CD4-positive, alpha-beta T cell (primary cell): Measurements from ENCODE around the gene ENO1. TPM values are rescaled to one million over a fixed set of nuclear protein-coding genes. Genes with fewer than 3 reads are reported as not detected.

Source experiments
- ATAC-seq: fragments of 200-7000 bp; cut with Tn5 transposase; one replicate; pipeline ENCODE4 v1.10.0; 2022; ENCODE audit warnings: mild to moderate bottlenecking; ENCODE audit not compliant: poor library complexity
- CTCF ChIA-PET: fragments of 350-600 bp; sonication (Branson Sonifier 250); formaldehyde crosslinking; loops from one replicate; lab custom pipeline; 2021; ENCODE audit warnings: antibody characterized with exemption, inconsistent platforms; lab: Charles Lee
- POLR2A ChIA-PET: fragments of 350-600 bp; sonication (Branson Sonifier 250); formaldehyde crosslinking; loops from one replicate; lab custom pipeline; 2021; ENCODE audit warnings: antibody characterized with exemption, inconsistent platforms; lab: Charles Lee
- DNase-seq, 14 experiments: peaks; one replicate each; pipeline ENCODE4 v3.0.0-alpha.2; 2013 to 2020; ENCODE audit warnings: mixed read lengths in 2 of 14
- H3K27ac ChIP-seq, 2 donors: one replicate each; pipeline versions ENCODE4 v1.5.1 to v1.7.0; 2013; ENCODE audit warnings: low read length in 2 of 2, low read depth in 1 of 2, mild to moderate bottlenecking in 1 of 2
- H3K27me3 ChIP-seq, 2 experiments: 1 replicate in 1 of 2; 2 replicates in 1 of 2; pipeline versions ENCODE4 v1.6.1 to v1.7.0; 2013; ENCODE audit warnings: low read length in 2 of 2, control low read depth in 1 of 2, mild to moderate bottlenecking in 1 of 2, moderate library complexity in 1 of 2; ENCODE audit not compliant: insufficient read depth in 2 of 2, control insufficient read depth in 1 of 2
- H3K36me3 ChIP-seq: one replicate; pipeline ENCODE4 v1.6.1; 2013; ENCODE audit warnings: low read length, control low read depth; ENCODE audit not compliant: insufficient read depth
- H3K4me1 ChIP-seq: one replicate; pipeline ENCODE4 v1.6.1; 2013; ENCODE audit warnings: low read length, control low read depth; ENCODE audit not compliant: insufficient read depth
- H3K4me3 ChIP-seq: one replicate; pipeline ENCODE4 v1.5.1; 2013; ENCODE audit warnings: mild to moderate bottlenecking, low read length, moderate library complexity
- H3K9me3 ChIP-seq, 2 experiments: 1 replicate in 1 of 2; 2 replicates in 1 of 2; pipeline versions ENCODE4 v1.6.1 to v1.7.0; 2013; ENCODE audit warnings: low read length in 2 of 2, mild to moderate bottlenecking in 2 of 2, control low read depth in 1 of 2, moderate library complexity in 1 of 2; ENCODE audit not compliant: control insufficient read depth in 1 of 2, insufficient read depth in 1 of 2
- H3K27ac Mint-ChIP-seq: one replicate; pipeline ENCODE4 v1.8.0; 2020; ENCODE audit warnings: mixed read lengths
- H3K27me3 Mint-ChIP-seq: one replicate; pipeline ENCODE4 v1.8.0; 2021; ENCODE audit warnings: mixed read lengths
- H3K36me3 Mint-ChIP-seq: one replicate; pipeline ENCODE4 v1.8.0; 2021; ENCODE audit warnings: low read depth, mixed read lengths
- H3K4me1 Mint-ChIP-seq: one replicate; pipeline ENCODE4 v1.8.0; 2021; ENCODE audit warnings: low read depth, mixed read lengths
- H3K4me3 Mint-ChIP-seq: one replicate; pipeline ENCODE4 v1.8.0; 2020; ENCODE audit warnings: mild to moderate bottlenecking, mixed read lengths
- H3K9me3 Mint-ChIP-seq: one replicate; pipeline ENCODE4 v1.8.0; 2020; ENCODE audit warnings: mixed read lengths
- intact Hi-C, 2 experiments: fragments of 100-400 bp; cut with DNase I in 1 of 2; cut with micrococcal nuclease in 1 of 2; formaldehyde crosslinking; loops; one replicate each; pipeline versions ENCODE4 v1.15.1 to v1.9.0; 2023 to 2025; cut with DNase I, micrococcal nuclease
- total RNA-seq, 174 experiments: library from RNA in 2 of 174; stranded (reverse) in 2 of 174; gene quantifications; one replicate each; pipeline ENCODE4 v1.2.3 and lab custom pipeline; 2021 to 2026
- TF ChIP-seq, protein P1 (sequence below): fragments of 200-600 bp; IDR thresholded peaks from one replicate; pipeline ENCODE4 v1.8.0; 2022; ENCODE audit warnings: antibody characterized with exemption, mild to moderate bottlenecking

ENO1 gene
- total RNA-seq, 2 experiments from 2014 or later, result 120 to 129 TPM

DNA sequence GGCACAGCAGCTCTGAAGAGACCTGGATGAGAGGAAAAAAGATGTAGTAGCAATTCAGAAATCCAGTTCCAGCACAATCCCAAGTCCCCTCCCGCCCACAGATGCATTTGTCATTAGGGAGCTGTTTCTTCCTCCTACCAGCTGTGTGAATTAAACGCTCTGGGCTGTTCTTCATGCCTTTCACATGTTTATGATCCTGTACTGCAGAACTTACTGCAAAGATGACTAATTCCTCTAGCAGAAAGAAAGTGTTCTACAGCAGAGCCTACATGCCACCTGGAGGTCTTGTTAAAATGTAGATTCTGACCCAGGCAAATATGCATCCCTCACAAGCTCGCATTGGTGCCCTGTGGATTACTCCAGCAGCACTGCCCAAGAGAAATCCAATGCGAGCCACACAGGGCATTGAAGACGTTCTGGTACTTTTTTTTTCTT lies 6.5 kb downstream of the ENO1 start:
- Mint-ChIP-seq H3K27ac (peak overlapping the region; percentile 92), H3K9me3 (no peaks in the 10 kb centered on the region), H3K36me3 (peaks cover 91% of the 10 kb centered on the region), H3K4me3 (no peak overlapping the region), H3K4me1 (peaks cover 57% of the 10 kb centered on the region), H3K27me3 (no peaks in the 10 kb centered on the region)
- DNase-seq, result no peak
- POLR2A ChIA-PET, result interaction anchor here (2.1 kb wide), 1 partner anchor 13 kb away, joined by 6 read pairs; no protein-coding TSS in a partner anchor
- Histone ChIP-seq H3K9me3 (no peaks in the 10 kb centered on the region), H3K4me1 (peaks cover 64% of the 10 kb centered on the region), H3K4me3 (no peak overlapping the region), H3K36me3 (peaks cover 92% of the 10 kb centered on the region), H3K27ac (no peak overlapping the region), H3K27me3 (no peaks in the 10 kb centered on the region)
- intact Hi-C loops, result loop anchor here in 1 of 2 experiments (10.0 kb wide), 2 partner anchors 907 to 1087 kb away; partner anchors contain the start of genes PARK7 and PER3
- TF ChIP-seq, protein P1, sequence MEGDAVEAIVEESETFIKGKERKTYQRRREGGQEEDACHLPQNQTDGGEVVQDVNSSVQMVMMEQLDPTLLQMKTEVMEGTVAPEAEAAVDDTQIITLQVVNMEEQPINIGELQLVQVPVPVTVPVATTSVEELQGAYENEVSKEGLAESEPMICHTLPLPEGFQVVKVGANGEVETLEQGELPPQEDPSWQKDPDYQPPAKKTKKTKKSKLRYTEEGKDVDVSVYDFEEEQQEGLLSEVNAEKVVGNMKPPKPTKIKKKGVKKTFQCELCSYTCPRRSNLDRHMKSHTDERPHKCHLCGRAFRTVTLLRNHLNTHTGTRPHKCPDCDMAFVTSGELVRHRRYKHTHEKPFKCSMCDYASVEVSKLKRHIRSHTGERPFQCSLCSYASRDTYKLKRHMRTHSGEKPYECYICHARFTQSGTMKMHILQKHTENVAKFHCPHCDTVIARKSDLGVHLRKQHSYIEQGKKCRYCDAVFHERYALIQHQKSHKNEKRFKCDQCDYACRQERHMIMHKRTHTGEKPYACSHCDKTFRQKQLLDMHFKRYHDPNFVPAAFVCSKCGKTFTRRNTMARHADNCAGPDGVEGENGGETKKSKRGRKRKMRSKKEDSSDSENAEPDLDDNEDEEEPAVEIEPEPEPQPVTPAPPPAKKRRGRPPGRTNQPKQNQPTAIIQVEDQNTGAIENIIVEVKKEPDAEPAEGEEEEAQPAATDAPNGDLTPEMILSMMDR, result no peak
- no peak for ATAC-seq
- CTCF ChIA-PET, result interaction anchor here (0.9 to 6.1 kb wide), 2 partner anchors 10 to 116 kb away, joined by 3 to 19 read pairs; no protein-coding TSS in a partner anchor

DNA sequence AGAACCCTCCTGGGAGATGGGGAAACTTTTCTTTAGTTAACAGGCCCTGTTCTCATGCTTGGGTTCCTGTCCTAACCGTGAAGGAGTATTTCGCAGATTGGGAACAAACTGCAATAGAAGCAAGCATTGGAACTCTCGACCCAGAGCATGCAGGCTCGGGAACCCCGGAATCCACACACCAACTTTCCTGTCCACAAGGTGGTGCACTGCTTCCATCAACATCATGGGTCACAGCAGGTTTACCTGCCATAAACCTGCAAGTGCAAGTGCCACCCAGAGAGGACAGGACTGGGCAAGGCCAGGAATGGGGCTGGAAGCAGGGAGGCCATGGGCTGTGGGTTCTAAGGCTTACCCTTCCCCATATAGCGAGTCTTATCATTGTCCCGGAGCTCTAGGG lies 6.9 kb downstream of the ENO1 start:
- ATAC-seq (no peak), DNase-seq (peak in 6 of 14 experiments; percentile 11 to 58 (median 30))
- CTCF ChIA-PET, result interaction anchor here (0.9 to 6.1 kb wide), 2 partner anchors 9 to 116 kb away, joined by 3 to 19 read pairs; no protein-coding TSS in a partner anchor
- Mint-ChIP-seq H3K27ac (peak overlapping the region; percentile 39), H3K4me3 (no peak overlapping the region), H3K27me3 (no peaks in the 10 kb centered on the region), H3K4me1 (peaks cover 56% of the 10 kb centered on the region), H3K9me3 (no peaks in the 10 kb centered on the region), H3K36me3 (peaks cover 95% of the 10 kb centered on the region)
- no peaks in the 10 kb centered on the region for H3K9me3 ChIP-seq
- POLR2A ChIA-PET, result no interaction called here
- H3K36me3 ChIP-seq, result peaks cover 96% of the 10 kb centered on the region
- intact Hi-C loops, result loop anchor here in 1 of 2 experiments (10.0 kb wide), 2 partner anchors 907 to 1087 kb away; partner anchors contain the start of genes PARK7 and PER3
- no peak overlapping the region for H3K27ac ChIP-seq
- H3K4me1 ChIP-seq, result peaks cover 59% of the 10 kb centered on the region
- H3K27me3 ChIP-seq, result no peaks in the 10 kb centered on the region
- TF ChIP-seq, protein P1, result peak; percentile 20
- H3K4me3 ChIP-seq, result no peak overlapping the region

DNA sequence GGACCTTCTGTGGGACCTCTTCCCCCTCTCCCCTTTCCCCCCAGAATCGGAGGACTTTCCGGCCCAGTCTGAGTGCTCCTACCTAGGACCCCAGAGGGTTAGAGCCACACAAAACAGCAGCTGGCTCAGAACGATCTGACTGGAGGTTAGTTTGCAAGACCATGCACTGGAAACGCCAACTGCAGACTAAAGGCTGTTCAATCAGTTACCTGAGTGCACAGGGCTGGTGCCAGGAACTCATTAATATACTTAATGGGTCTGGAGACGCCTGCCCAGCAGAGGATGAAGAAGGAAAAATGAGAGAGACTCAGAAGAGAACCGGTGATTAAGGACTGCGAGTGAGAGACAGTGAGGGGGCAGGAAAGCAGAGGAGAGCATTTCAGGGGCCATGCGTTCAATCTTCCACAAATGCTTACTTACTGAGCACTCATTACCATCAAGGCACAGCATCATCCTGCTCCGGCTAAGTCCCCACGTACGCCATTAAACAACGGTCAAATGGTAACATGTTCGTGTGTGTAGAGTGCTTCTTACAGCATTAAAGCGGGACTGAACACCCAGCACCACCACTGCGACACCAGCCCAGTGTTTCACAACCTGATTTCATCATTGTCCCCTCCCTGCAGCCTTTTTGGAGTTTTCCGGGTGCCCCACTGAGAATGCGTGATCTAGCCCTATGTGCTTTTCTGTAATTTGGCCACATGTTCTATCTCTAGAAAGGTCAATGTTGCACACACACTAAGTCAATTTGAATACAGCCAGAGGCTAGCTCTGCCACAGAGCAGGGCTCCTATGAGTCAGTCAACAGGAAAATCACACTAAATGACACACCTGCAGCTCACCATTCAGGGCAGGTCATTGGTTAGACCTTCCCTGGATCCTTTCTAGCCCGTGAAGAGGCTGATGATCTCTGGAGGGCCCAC lies 7.6 kb downstream of the ENO1 start:
- no peak overlapping the region for H3K4me3 Mint-ChIP-seq
- Histone ChIP-seq H3K36me3 (peaks cover 98% of the 10 kb centered on the region), H3K4me1 (peaks cover 53% of the 10 kb centered on the region), H3K27ac (no peak overlapping the region), H3K27me3 (no peaks in the 10 kb centered on the region), H3K4me3 (no peak overlapping the region), H3K9me3 (no peaks in the 10 kb centered on the region)
- TF ChIP-seq, protein P1, result no peak
- peaks cover 94% of the 10 kb centered on the region for H3K36me3 Mint-ChIP-seq
- ChIA-PET POLR2A (interaction anchor here (0.6 to 1.4 kb wide), 2 partner anchors 8 to 413 kb away, joined by 3 to 4 read pairs; partner anchors contain the start of gene ENO1), CTCF (interaction anchor here (0.9 to 6.1 kb wide), 2 partner anchors 9 to 117 kb away, joined by 3 to 19 read pairs; no protein-coding TSS in a partner anchor)
- ATAC-seq (no peak), DNase-seq (peak in 2 of 14 experiments; percentile 34 to 48)
- H3K4me1 Mint-ChIP-seq, result peaks cover 49% of the 10 kb centered on the region
- intact Hi-C loops, result loop anchor here in 1 of 2 experiments (10.0 kb wide), 2 partner anchors 906 to 1086 kb away; partner anchors contain the start of genes PARK7 and PER3
- H3K27ac Mint-ChIP-seq, result peak overlapping the region; percentile 39
- no peaks in the 10 kb centered on the region for H3K9me3 Mint-ChIP-seq
- H3K27me3 Mint-ChIP-seq, result no peaks in the 10 kb centered on the region
